H1 (cell line): ENCODE results near the gene DBF4. TPM values are rescaled to one million over a fixed set of nuclear protein-coding genes. Genes with fewer than 3 reads are reported as not detected.

Experiments used
- CTCF ChIA-PET: fragments of 300-600 bp; sonication (Branson Sonifier 250); formaldehyde crosslinking; loops from one replicate; lab custom pipeline; 2021; ENCODE audit not compliant: partially characterized antibody; lab: Charles Lee
- POLR2A ChIA-PET: fragments of 300-600 bp; sonication (Branson Sonifier 250); formaldehyde crosslinking; loops from one replicate; lab custom pipeline; 2021; ENCODE audit warnings: inconsistent platforms; ENCODE audit not compliant: partially characterized antibody; lab: Charles Lee
- DNase-seq, 2 experiments: peaks; one replicate each; pipeline versions ENCODE4 v3.0.0 to v3.0.0-alpha.2; 2010 to 2022; ENCODE audit warnings: low spot score in 2 of 2, low read depth in 1 of 2, mixed read lengths in 1 of 2
- FAIRE-seq: peaks from 2 replicates; lab custom pipeline; 2011; peaks lifted over from hg19 to GRCh38; lab: Jason Lieb, UNC
- H2AFZ ChIP-seq: 2 replicates; pipeline ENCODE4 v1.8.1; 2012; ENCODE audit warnings: low read length, inconsistent platforms
- H2AK5ac ChIP-seq: 2 replicates; pipeline ENCODE4 v1.6.1; 2013; ENCODE audit warnings: low read depth, low read length
- H2BK120ac ChIP-seq: replicated peaks from 2 replicates; pipeline ENCODE3; 2013; ENCODE audit warnings: low read depth, low read length, inconsistent platforms
- H2BK12ac ChIP-seq: 2 replicates; pipeline ENCODE4 v1.6.1; 2013; ENCODE audit warnings: low read depth, low read length
- H2BK15ac ChIP-seq: 2 replicates; pipeline ENCODE4 v1.6.1; 2013; ENCODE audit warnings: low read length
- H2BK20ac ChIP-seq: 2 replicates; pipeline ENCODE4 v1.6.1; 2013; ENCODE audit warnings: low read length
- H2BK5ac ChIP-seq: 2 replicates; pipeline ENCODE4 v1.6.1; 2013; ENCODE audit warnings: low read depth, low read length
- H3K14ac ChIP-seq: 2 replicates; pipeline ENCODE4 v1.6.1; 2013; ENCODE audit warnings: inconsistent platforms; ENCODE audit not compliant: insufficient read length
- H3K18ac ChIP-seq: 2 replicates; pipeline ENCODE4 v1.6.1; 2013; ENCODE audit warnings: low read length; ENCODE audit errors: extremely low read depth
- H3K23ac ChIP-seq: 2 replicates; pipeline ENCODE4 v1.6.1; 2013; ENCODE audit warnings: inconsistent platforms; ENCODE audit not compliant: insufficient read length
- H3K23me2 ChIP-seq: 2 replicates; pipeline ENCODE4 v1.6.1; 2013; ENCODE audit warnings: low read depth, low read length
- H3K27ac ChIP-seq: 2 replicates; pipeline ENCODE4 v1.6.1; 2011; ENCODE audit warnings: low read depth, low read length, inconsistent platforms
- H3K27me3 ChIP-seq, 4 experiments: replicated peaks in 1 of 4; 1 replicate in 1 of 4; 2 replicates in 3 of 4; pipeline versions ENCODE4 v1.6.1 to v1.8.1; 2011 to 2013; ENCODE audit warnings: low read length in 3 of 4, mild to moderate bottlenecking in 3 of 4, inconsistent platforms in 2 of 4, mixed read lengths in 2 of 4, moderate library complexity in 1 of 4; ENCODE audit not compliant: control insufficient read depth in 3 of 4, insufficient read depth in 3 of 4; ENCODE audit errors: extremely low read depth in 1 of 4
- H3K36me3 ChIP-seq, 4 experiments: 2 replicates each; pipeline versions ENCODE4 v1.6.1 to v1.8.1; 2011 to 2013; ENCODE audit warnings: mild to moderate bottlenecking in 4 of 4, low read length in 3 of 4, moderate library complexity in 2 of 4, control low read depth in 1 of 4, inconsistent platforms in 1 of 4; ENCODE audit not compliant: insufficient read depth in 4 of 4, control insufficient read depth in 2 of 4
- H3K4ac ChIP-seq: replicated peaks from 2 replicates; pipeline ENCODE3; 2013; ENCODE audit warnings: low read length, low read depth, mixed read lengths, inconsistent platforms; ENCODE audit not compliant: insufficient read length
- H3K4me1 ChIP-seq, 4 experiments: replicated peaks in 1 of 4; 1 replicate in 1 of 4; 2 replicates in 3 of 4; pipeline versions ENCODE4 v1.6.1 to v1.8.1; 2011 to 2013; ENCODE audit warnings: low read length in 3 of 4, inconsistent platforms in 2 of 4, mixed read lengths in 1 of 4; ENCODE audit not compliant: insufficient read depth in 4 of 4, control insufficient read depth in 3 of 4
- H3K4me2 ChIP-seq, 2 experiments: 2 replicates each; pipeline versions ENCODE4 v1.6.1 to v1.8.1; 2011 to 2013; ENCODE audit warnings: low read depth in 2 of 2, low read length in 2 of 2, control low read depth in 1 of 2, inconsistent platforms in 1 of 2, mild to moderate bottlenecking in 1 of 2; ENCODE audit not compliant: insufficient read depth in 1 of 2
- H3K4me3 ChIP-seq, 4 experiments: fragments of 200-600, 300-600 bp in 1 of 4; sonication (generic), shearing (Covaris generic), sonication (Bioruptor Twin) in 1 of 4; 2 replicates each; pipeline versions ENCODE4 v1.5.1 to v1.8.1; 2011 to 2016; ENCODE audit warnings: low read length in 4 of 4, low read depth in 3 of 4, control low read depth in 2 of 4, inconsistent platforms in 2 of 4, mild to moderate bottlenecking in 2 of 4, mixed read lengths in 1 of 4, moderate library complexity in 1 of 4; ENCODE audit not compliant: insufficient read depth in 2 of 4; ENCODE audit errors: extremely low read depth in 1 of 4
- H3K56ac ChIP-seq: replicated peaks from 2 replicates; pipeline ENCODE3; 2013; ENCODE audit warnings: low read depth, mild to moderate bottlenecking, mixed read lengths, low read length, inconsistent platforms; ENCODE audit not compliant: insufficient read length
- H3K79me1 ChIP-seq: 2 replicates; pipeline ENCODE4 v1.6.1; 2013; ENCODE audit warnings: low read depth, low read length, control low read depth
- H3K79me2 ChIP-seq, 2 experiments: 2 replicates each; pipeline versions ENCODE4 v1.6.1 to v1.8.1; 2012 to 2013; ENCODE audit warnings: low read length in 2 of 2, mild to moderate bottlenecking in 2 of 2, inconsistent platforms in 1 of 2; ENCODE audit not compliant: insufficient read depth in 2 of 2, control insufficient read depth in 1 of 2
- H3K9ac ChIP-seq, 4 experiments: replicated peaks in 1 of 4; 1 replicate in 1 of 4; 2 replicates in 3 of 4; pipeline versions ENCODE4 v1.6.1 to v1.8.1; 2011 to 2013; ENCODE audit warnings: low read depth in 3 of 4, low read length in 3 of 4, control low read depth in 2 of 4, mild to moderate bottlenecking in 2 of 4, moderate library complexity in 2 of 4, inconsistent platforms in 1 of 4; ENCODE audit errors: extremely low read depth in 1 of 4
- H3K9me3 ChIP-seq, 2 experiments: 2 replicates each; pipeline versions ENCODE4 v1.6.1 to v1.8.1; 2012 to 2013; ENCODE audit warnings: mild to moderate bottlenecking in 2 of 2, moderate library complexity in 2 of 2, control low read depth in 1 of 2, inconsistent platforms in 1 of 2, low read depth in 1 of 2, low read length in 1 of 2, mixed read lengths in 1 of 2; ENCODE audit not compliant: insufficient read depth in 2 of 2
- H4K20me1 ChIP-seq, 2 experiments: replicated peaks in 1 of 2; 2 replicates each; pipeline versions ENCODE3 to v1.8.1; 2011 to 2013; ENCODE audit warnings: inconsistent platforms in 2 of 2, low read length in 2 of 2, mild to moderate bottlenecking in 1 of 2; ENCODE audit not compliant: insufficient read depth in 2 of 2, control insufficient read depth in 1 of 2
- H4K5ac ChIP-seq: 2 replicates; pipeline ENCODE4 v1.6.1; 2013; ENCODE audit warnings: low read length, low read depth, mixed read lengths, inconsistent platforms; ENCODE audit not compliant: insufficient read length
- H4K8ac ChIP-seq: 2 replicates; pipeline ENCODE4 v1.8.0; 2013; ENCODE audit warnings: mild to moderate bottlenecking, moderate library complexity, low read length, inconsistent platforms; ENCODE audit not compliant: insufficient read depth; ENCODE audit errors: extremely low read depth
- H4K91ac ChIP-seq: replicated peaks from 2 replicates; pipeline ENCODE3; 2013; ENCODE audit warnings: low read length, mixed read lengths, inconsistent platforms; ENCODE audit not compliant: insufficient read length
- NRF1 ChIP-seq: IDR thresholded peaks from 2 replicates; pipeline ENCODE4 v1.6.1; 2011; ENCODE audit warnings: mild to moderate bottlenecking, low read depth, low read length, improper control_type of control experiment
- SIN3A ChIP-seq, 2 experiments: IDR thresholded peaks in 1 of 2; conservative IDR thresholded peaks in 1 of 2; 2 replicates each; pipeline ENCODE4 v1.6.1; 2011 to 2012; ENCODE audit warnings: low read length in 2 of 2, improper control_type of control experiment in 1 of 2, low read depth in 1 of 2, mild to moderate bottlenecking in 1 of 2
- TCF12 ChIP-seq: IDR thresholded peaks from 2 replicates; pipeline ENCODE4 v1.6.1; 2011; ENCODE audit warnings: low read depth, mild to moderate bottlenecking, low read length
- WGBS, 2 experiments: shearing (Covaris generic) in 1 of 2; methylation state at CpG; one replicate each; pipeline versions ENCODE4 v1.1.6 to v1.1.7; 2013 to 2015; ENCODE audit warnings: low lambda C conversion rate in 2 of 2, mixed read lengths in 2 of 2, inconsistent platforms in 1 of 2, low coverage in 1 of 2, missing lambda C conversion rate in 1 of 2; ENCODE audit not compliant: insufficient replicate concordance in 2 of 2, insufficient coverage in 1 of 2, insufficient read length in 1 of 2; ENCODE audit errors: extremely low coverage in 1 of 2, missing lambda C conversion rate in 1 of 2; 5-methylcytosine and 5-hydroxymethylcytosine counted together
- polyA plus RNA-seq, 7 experiments: library from polyadenylated mRNA; depleted of rRNA in 3 of 7; stranded (reverse) in 5 of 7; unstranded in 2 of 7; fragments of >200 nt in 5 of 7; fragments of 200-250 nt in 2 of 7; gene quantifications; 1 replicate in 5 of 7; 2 replicates in 1 of 7; 4 replicates in 1 of 7; pipeline versions ENCODE4 v1.2.1 to v1.2.3, GENCODE V29; 2011 to 2013; ENCODE audit warnings: missing spikeins in 2 of 7, mixed read lengths in 2 of 7
- total RNA-seq: library from RNA; stranded (reverse); fragmentation: NEBNext Ultra II Directional; extraction: Animal tissue kit (Norgen Biotek cat#: 25700); gene quantifications from 2 replicates; pipeline ENCODE4 v1.2.1, GENCODE V29; 2021
- TF ChIP-seq, protein P1 (sequence below): IDR thresholded peaks from 2 replicates; pipeline ENCODE4 v1.6.1; 2011; ENCODE audit warnings: low read length, improper control_type of control experiment

Gene DBF4
- total and polyA plus RNA-seq, 2 of the 8 experiments (the other 6 are each of a cell fraction or from before 2014, with no cell fraction given): 8.7 to 82.4 TPM

DNA sequence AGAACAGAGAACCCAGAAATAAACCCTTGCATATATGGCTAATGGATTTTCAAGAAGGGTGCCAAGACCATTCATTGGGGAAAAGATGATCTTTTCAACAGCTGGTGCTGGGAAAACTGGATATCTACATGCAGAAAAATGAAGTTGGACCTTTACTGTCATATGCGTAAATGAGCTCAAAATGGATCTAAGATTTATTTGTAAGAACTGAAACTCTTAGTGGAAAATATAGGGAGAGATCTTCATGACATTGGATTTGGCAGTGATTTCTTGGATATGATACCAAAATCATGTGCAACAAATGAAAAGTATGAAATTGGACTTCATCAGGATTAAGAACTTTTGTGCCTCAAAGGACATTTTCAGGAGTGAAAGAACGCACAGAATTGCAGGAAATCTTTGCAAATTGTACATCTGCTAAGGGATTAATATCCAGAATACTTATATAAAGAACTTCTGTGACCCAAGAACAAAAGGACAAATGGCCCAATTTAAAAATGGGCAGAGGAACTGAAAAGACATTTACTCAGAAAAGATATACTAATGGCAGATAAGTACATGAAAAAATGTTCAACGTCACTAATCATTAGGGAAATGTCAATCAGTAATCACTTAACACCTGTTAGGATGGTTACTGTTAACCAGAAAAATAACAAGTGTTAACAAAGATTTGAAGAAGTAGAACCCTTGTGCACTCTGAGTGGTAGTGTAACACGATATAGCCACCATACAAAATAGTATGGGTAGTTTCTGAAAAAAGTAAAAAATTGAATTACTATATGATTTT lies 6.1 kb downstream of the DBF4 start:
- H3K56ac ChIP-seq: no peak overlapping the region
- H2BK12ac ChIP-seq: no peak overlapping the region
- H3K9me3 ChIP-seq: no peaks in the 10 kb centered on the region
- H3K36me3 ChIP-seq: peaks cover 4 to 67% (median 27%) of the 10 kb centered on the region in 4 experiments; a peak in 4 of 8 replicates
- H2BK5ac ChIP-seq: no peak overlapping the region
- H3K14ac ChIP-seq: no peak overlapping the region
- no peak overlapping the region for H3K4me3 ChIP-seq
- FAIRE-seq (no peak), DNase-seq (no peak)
- H4K20me1 ChIP-seq: peaks cover 2 to 3% of the 10 kb centered on the region in 2 experiments
- H3K23ac ChIP-seq: no peak overlapping the region
- no peaks in the 10 kb centered on the region; the same call in 1 of the 2 replicates for H3K23me2 ChIP-seq
- no peak overlapping the region for H2AFZ ChIP-seq
- H3K4ac ChIP-seq: no peak overlapping the region
- H3K27me3 ChIP-seq: no peaks in the 10 kb centered on the region
- no peak overlapping the region for H4K5ac ChIP-seq
- 95% methylated on average over 4 of the region's 4 CpGs; no CpG with 5 or more reads in 1 of the 2 experiments for WGBS, 2 experiments
- H3K27ac ChIP-seq: no peak overlapping the region
- peaks cover 0 to 71% of the 10 kb centered on the region in 2 experiments; a peak in 3 of 4 replicates for H3K79me2 ChIP-seq
- H2BK15ac ChIP-seq: no peak overlapping the region
- H4K8ac ChIP-seq: no peak overlapping the region
- no peak overlapping the region for H3K18ac ChIP-seq
- CTCF ChIA-PET: no interaction called here
- peaks cover 0 to 3% (median 0%) of the 10 kb centered on the region in 4 experiments; a peak in 1 of 7 replicates for H3K4me1 ChIP-seq
- H4K91ac ChIP-seq: no peak overlapping the region
- H3K4me2 ChIP-seq: no peak overlapping the region
- H2BK120ac ChIP-seq: no peak overlapping the region
- no peak overlapping the region for H2BK20ac ChIP-seq
- POLR2A ChIA-PET: interaction anchor here (1.1 kb wide), 1 partner anchor 51 kb away, joined by 3 read pairs; the partner anchor contains the start of gene ADAM22
- H3K79me1 ChIP-seq: peaks cover 2% of the 10 kb centered on the region; the same call in 1 of the 2 replicates
- no peak overlapping the region for H3K9ac ChIP-seq
- no peak overlapping the region for H2AK5ac ChIP-seq
- TF ChIP-seq NRF1 (no peak), TCF12 (no peak), SIN3A (conservative IDR thresholded peaks at IDR 0.05 in 1 of 2, IDR thresholded peaks at IDR 0.05 in 1 of 2; ENCODE audit: low read depth in 1 of 2, low read length in 2 of 2) (no peak)
- TF ChIP-seq, protein P1, sequence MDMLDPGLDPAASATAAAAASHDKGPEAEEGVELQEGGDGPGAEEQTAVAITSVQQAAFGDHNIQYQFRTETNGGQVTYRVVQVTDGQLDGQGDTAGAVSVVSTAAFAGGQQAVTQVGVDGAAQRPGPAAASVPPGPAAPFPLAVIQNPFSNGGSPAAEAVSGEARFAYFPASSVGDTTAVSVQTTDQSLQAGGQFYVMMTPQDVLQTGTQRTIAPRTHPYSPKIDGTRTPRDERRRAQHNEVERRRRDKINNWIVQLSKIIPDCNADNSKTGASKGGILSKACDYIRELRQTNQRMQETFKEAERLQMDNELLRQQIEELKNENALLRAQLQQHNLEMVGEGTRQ: no peak
